B cell (primary cell): Measurements from ENCODE around the gene CBFB. TPM values are rescaled to one million over a fixed set of nuclear protein-coding genes. Genes with fewer than 3 reads are reported as not detected.

Source experiments
- ATAC-seq: fragments of 200-7000 bp; cut with Tn5 transposase; one replicate; pipeline ENCODE4 v1.10.0; 2021; ENCODE audit warnings: low read depth, mild to moderate bottlenecking, moderate number of reproducible peaks, moderate library complexity
- CTCF ChIA-PET: fragments of 350-600 bp; sonication (Branson Sonifier 250); formaldehyde crosslinking; loops from one replicate; lab custom pipeline; 2021; ENCODE audit warnings: antibody characterized with exemption, inconsistent platforms; lab: Charles Lee
- POLR2A ChIA-PET: fragments of 350-600 bp; sonication (Branson Sonifier 250); formaldehyde crosslinking; loops from one replicate; lab custom pipeline; 2021; ENCODE audit warnings: antibody characterized with exemption; lab: Charles Lee
- DNase-seq: peaks from one replicate; pipeline ENCODE4 v3.0.0; 2013
- H2AFZ ChIP-seq: 2 replicates; pipeline ENCODE4 v1.6.1; 2012; ENCODE audit warnings: mild to moderate bottlenecking, low read depth, low read length; ENCODE audit not compliant: insufficient read depth, poor library complexity, severe bottlenecking
- H3K27ac ChIP-seq, 2 donors: 1 replicate in 1 of 2; 2 replicates in 1 of 2; pipeline ENCODE4 v1.5.1; 2012 to 2013; ENCODE audit warnings: low read length in 2 of 2, mild to moderate bottlenecking in 2 of 2, moderate library complexity in 1 of 2
- H3K27me3 ChIP-seq, 4 experiments: fragments of 200-600 bp in 1 of 4; sonication (generic) in 1 of 4; replicated peaks in 1 of 4; 1 replicate in 2 of 4; 2 replicates in 2 of 4; pipeline versions ENCODE4 v1.6.1 to v1.7.0; 2013 to 2016; ENCODE audit warnings: low read length in 3 of 4, mild to moderate bottlenecking in 2 of 4, mixed read lengths in 1 of 4, moderate library complexity in 1 of 4; ENCODE audit not compliant: insufficient read depth in 4 of 4, control insufficient read depth in 3 of 4; ENCODE audit errors: control extremely low read depth in 1 of 4
- H3K36me3 ChIP-seq, 2 experiments: replicated peaks in 1 of 2; 1 replicate in 1 of 2; 2 replicates in 1 of 2; pipeline versions ENCODE4 v1.6.1 to v1.7.1; 2013; ENCODE audit warnings: low read length in 1 of 2; ENCODE audit not compliant: insufficient read depth in 2 of 2, control insufficient read depth in 1 of 2; ENCODE audit errors: control extremely low read depth in 1 of 2, extremely low read depth in 1 of 2
- H3K4me1 ChIP-seq, 2 donors: fragments of 200-600 bp in 1 of 2; sonication (generic) in 1 of 2; 1 replicate in 1 of 2; 2 replicates in 1 of 2; pipeline versions ENCODE4 v1.5.1 to v1.6.1; 2013 to 2017; ENCODE audit warnings: low read length in 2 of 2; ENCODE audit not compliant: control insufficient read depth in 2 of 2, insufficient read depth in 2 of 2
- H3K4me2 ChIP-seq: replicated peaks from 2 replicates; pipeline ENCODE3; 2012; ENCODE audit warnings: mild to moderate bottlenecking, low read depth, low read length; ENCODE audit not compliant: poor library complexity, severe bottlenecking
- H3K4me3 ChIP-seq, 5 experiments: fragments of 200-600 bp in 1 of 5; sonication (generic) in 1 of 5; 1 replicate in 3 of 5; 2 replicates in 2 of 5; pipeline versions ENCODE4 v1.5.1 to v1.7.0; 2011 to 2016; ENCODE audit warnings: low read length in 4 of 5, mild to moderate bottlenecking in 4 of 5, low read depth in 2 of 5, control low read depth in 1 of 5, moderate library complexity in 1 of 5; ENCODE audit not compliant: insufficient read depth in 1 of 5; ENCODE audit errors: control extremely low read depth in 1 of 5, extremely low read depth in 1 of 5
- H3K79me2 ChIP-seq: fragments of 200-600 bp; sonication (generic); one replicate; pipeline ENCODE4 v1.6.0; 2016; ENCODE audit warnings: low read length; ENCODE audit not compliant: control insufficient read depth, insufficient read depth
- H3K9ac ChIP-seq: fragments of 200-600 bp; sonication (generic); 2 replicates; pipeline ENCODE4 v1.6.1; 2017; ENCODE audit warnings: mild to moderate bottlenecking, low read length, moderate library complexity
- H3K9me3 ChIP-seq, 3 donors: one replicate each; pipeline versions ENCODE4 v1.6.1 to v1.7.1; 2013; ENCODE audit warnings: low read length in 2 of 3; ENCODE audit not compliant: control insufficient read depth in 2 of 3, insufficient read depth in 1 of 3; ENCODE audit errors: control extremely low read depth in 1 of 3
- H4K20me1 ChIP-seq: 2 replicates; pipeline ENCODE4 v1.6.0; 2012; ENCODE audit warnings: mild to moderate bottlenecking, low read length; ENCODE audit not compliant: insufficient read depth, control insufficient read depth, poor library complexity, severe bottlenecking
- H3K27ac Mint-ChIP-seq: one replicate; pipeline ENCODE4 v1.8.0; 2021; ENCODE audit warnings: mixed read lengths
- H3K27me3 Mint-ChIP-seq: one replicate; pipeline ENCODE4 v1.8.0; 2021; ENCODE audit warnings: mixed read lengths
- H3K4me1 Mint-ChIP-seq: one replicate; pipeline ENCODE4 v1.8.0; 2021; ENCODE audit warnings: mixed read lengths
- H3K4me3 Mint-ChIP-seq: one replicate; pipeline ENCODE4 v1.8.0; 2021; ENCODE audit warnings: mixed read lengths
- H3K9me3 Mint-ChIP-seq: one replicate; pipeline ENCODE4 v1.8.0; 2022; ENCODE audit warnings: mixed read lengths; ENCODE audit not compliant: insufficient read depth
- EZH2 ChIP-seq: IDR thresholded peaks from 2 replicates; pipeline ENCODE4 v1.6.1; 2012; ENCODE audit warnings: borderline replicate concordance, low read depth, mild to moderate bottlenecking, moderate library complexity, low read length; ENCODE audit not compliant: insufficient read depth, poor library complexity, severe bottlenecking
- WGBS: methylation state at CpG from one replicate; pipeline ENCODE4 v1.1.5; 2013; ENCODE audit warnings: missing lambda C conversion rate; ENCODE audit not compliant: insufficient coverage; 5-methylcytosine and 5-hydroxymethylcytosine counted together
- intact Hi-C: fragments of 100-400 bp; cut with micrococcal nuclease; formaldehyde crosslinking; loops from one replicate; pipeline ENCODE4 v1.10.0; 2022
- polyA plus RNA-seq: library from polyadenylated mRNA; depleted of rRNA; stranded (reverse); fragments of >200 nt; gene quantifications from 2 replicates; pipeline ENCODE4 v1.2.3, GENCODE V29; 2012
- total RNA-seq, 2 donors: library from RNA; stranded (reverse); fragments of 120-200 nt in 1 of 2; gene quantifications; 1 replicate in 1 of 2; 2 replicates in 1 of 2; pipeline versions ENCODE4 v1.2.3 to v1.2.4, GENCODE V29; 2013 to 2022
- TF ChIP-seq, protein P1 (sequence below): fragments of 200-600 bp; IDR thresholded peaks from one replicate; pipeline ENCODE4 v1.8.0; 2022; ENCODE audit warnings: antibody characterized with exemption, mild to moderate bottlenecking

The CBFB gene
- total and polyA plus RNA-seq, 2 donors (not counting 1 experiment from before 2014, with no cell fraction given), result 19.5 to 89.0 TPM

DNA sequence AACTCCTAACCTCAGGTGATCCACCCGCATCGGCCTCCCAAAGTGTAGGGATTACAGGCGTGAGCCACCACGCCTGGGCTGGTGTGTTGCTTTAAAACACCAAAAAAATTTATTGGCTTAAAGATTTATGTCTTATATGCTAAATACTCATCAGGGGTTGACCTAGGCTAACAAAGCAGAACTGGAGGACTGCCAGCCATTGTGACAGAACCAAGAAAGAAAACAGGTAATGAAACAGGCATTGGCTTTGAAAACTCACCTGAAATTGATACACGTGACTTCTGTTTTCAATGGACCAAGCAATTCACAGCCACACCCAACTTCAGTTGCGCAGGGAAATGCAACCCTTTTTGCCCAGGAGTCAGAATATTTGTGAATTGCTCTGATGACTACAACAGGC lies 75.9 kb downstream of the CBFB start:
- H3K4me1 ChIP-seq, result peaks cover 14 to 19% of the 10 kb centered on the region in 2 donors
- DNase-seq (peak; percentile 66), ATAC-seq (no peak)
- H3K4me2 ChIP-seq, result peak overlapping the region; percentile 49
- POLR2A ChIA-PET, result no interaction called here
- CTCF ChIA-PET, result interaction anchor here (1.0 to 1.2 kb wide), 2 partner anchors 25 to 51 kb away, joined by 4 read pairs; no protein-coding TSS in a partner anchor
- H3K4me3 ChIP-seq, result no peak overlapping the region
- H4K20me1 ChIP-seq, result no peaks in the 10 kb centered on the region
- peaks cover 6% of the 10 kb centered on the region for H3K79me2 ChIP-seq
- peaks cover 0 to 5% of the 10 kb centered on the region in 2 experiments for H3K36me3 ChIP-seq
- H3K27me3 ChIP-seq, result no peaks in the 10 kb centered on the region
- Mint-ChIP-seq H3K4me1 (peaks cover 25% of the 10 kb centered on the region), H3K4me3 (no peak overlapping the region), H3K9me3 (no peaks in the 10 kb centered on the region), H3K27me3 (no peaks in the 10 kb centered on the region), H3K27ac (peak overlapping the region; percentile 72)
- no peak overlapping the region for H2AFZ ChIP-seq
- TF ChIP-seq EZH2, result no peak
- TF ChIP-seq, protein P1, sequence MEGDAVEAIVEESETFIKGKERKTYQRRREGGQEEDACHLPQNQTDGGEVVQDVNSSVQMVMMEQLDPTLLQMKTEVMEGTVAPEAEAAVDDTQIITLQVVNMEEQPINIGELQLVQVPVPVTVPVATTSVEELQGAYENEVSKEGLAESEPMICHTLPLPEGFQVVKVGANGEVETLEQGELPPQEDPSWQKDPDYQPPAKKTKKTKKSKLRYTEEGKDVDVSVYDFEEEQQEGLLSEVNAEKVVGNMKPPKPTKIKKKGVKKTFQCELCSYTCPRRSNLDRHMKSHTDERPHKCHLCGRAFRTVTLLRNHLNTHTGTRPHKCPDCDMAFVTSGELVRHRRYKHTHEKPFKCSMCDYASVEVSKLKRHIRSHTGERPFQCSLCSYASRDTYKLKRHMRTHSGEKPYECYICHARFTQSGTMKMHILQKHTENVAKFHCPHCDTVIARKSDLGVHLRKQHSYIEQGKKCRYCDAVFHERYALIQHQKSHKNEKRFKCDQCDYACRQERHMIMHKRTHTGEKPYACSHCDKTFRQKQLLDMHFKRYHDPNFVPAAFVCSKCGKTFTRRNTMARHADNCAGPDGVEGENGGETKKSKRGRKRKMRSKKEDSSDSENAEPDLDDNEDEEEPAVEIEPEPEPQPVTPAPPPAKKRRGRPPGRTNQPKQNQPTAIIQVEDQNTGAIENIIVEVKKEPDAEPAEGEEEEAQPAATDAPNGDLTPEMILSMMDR, result no peak
- intact Hi-C loops, result no loop called here
- H3K9ac ChIP-seq, result peak overlapping the region; percentile 16
- peak overlapping the region; percentile 40 to 54 for H3K27ac ChIP-seq
- no peaks in the 10 kb centered on the region for H3K9me3 ChIP-seq
- WGBS, result 18% methylated on average over 2 of the region's 6 CpGs

DNA sequence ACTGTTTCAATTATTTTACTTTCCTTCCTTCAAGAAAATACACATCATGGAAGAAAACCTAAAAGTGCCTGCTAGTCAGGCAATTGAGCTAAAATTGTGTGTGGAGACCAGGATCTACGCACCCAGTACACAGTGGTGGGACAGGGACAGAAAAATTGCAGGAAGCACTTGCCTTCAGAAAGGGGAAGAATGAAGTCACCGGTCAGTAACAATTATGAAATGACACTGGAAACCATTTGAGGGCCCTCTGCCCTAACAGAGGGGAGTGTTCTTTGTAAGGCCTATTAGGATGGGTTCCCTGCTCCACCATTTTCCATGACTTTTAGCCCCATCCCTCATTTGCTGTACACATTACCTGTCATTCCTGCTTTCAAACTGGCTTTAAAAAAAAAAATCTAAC lies 76.3 kb downstream of the CBFB start:
- no peak for ATAC-seq
- no peaks in the 10 kb centered on the region for H3K9me3 Mint-ChIP-seq
- H3K4me1 Mint-ChIP-seq, result peaks cover 26% of the 10 kb centered on the region
- Histone ChIP-seq H3K4me3 (no peak overlapping the region), H3K4me1 (peaks cover 14 to 22% of the 10 kb centered on the region in 2 donors), H3K9me3 (no peaks in the 10 kb centered on the region), H4K20me1 (peaks cover 3% of the 10 kb centered on the region), H2AFZ (no peak overlapping the region), H3K9ac (peak overlapping the region; percentile 16), H3K27me3 (no peaks in the 10 kb centered on the region), H3K4me2 (peak overlapping the region; percentile 49), H3K36me3 (peaks cover 0 to under 1% of the 10 kb centered on the region in 2 experiments), H3K79me2 (peaks cover 10% of the 10 kb centered on the region), H3K27ac (peak overlapping the region; percentile 40 to 54)
- no peak for DNase-seq
- peak overlapping the region; percentile 72 for H3K27ac Mint-ChIP-seq
- no peak for TF ChIP-seq EZH2
- TF ChIP-seq, protein P1, result no peak
- H3K4me3 Mint-ChIP-seq, result no peak overlapping the region
- POLR2A ChIA-PET, result no interaction called here
- 60% methylated on average over 2 of the region's 2 CpGs for WGBS
- H3K27me3 Mint-ChIP-seq, result no peaks in the 10 kb centered on the region
- intact Hi-C loops, result no loop called here
- CTCF ChIA-PET, result interaction anchor here (2.0 kb wide), 1 partner anchor 50 kb away, joined by 12 read pairs; no protein-coding TSS in a partner anchor
